ENCODE measurements around the gene GPR132.
A peak's percentile ranks its signal among the peaks of the same experiment; 100 is the strongest.

Gene GPR132

GRCh38 chr14:105051182-105052109 is 13.8 kb downstream of the GPR132 start:
- TF ChIP-seq CTCF (conservative IDR thresholded peaks at IDR 0.05; ENCODE audit: low read length), result no peak
- no peak for DNase-seq (ENCODE audit: low read depth)
- H3K4me3 ChIP-seq (ENCODE audit: low read length), result no peak overlapping the region

- no peak for TF ChIP-seq CTCF (conservative IDR thresholded peaks at IDR 0.05; ENCODE audit: low read length)
- peak; percentile 25 for DNase-seq (ENCODE audit: low read depth)
- no peak overlapping the region for H3K4me3 ChIP-seq (ENCODE audit: low read length)
Measured at GRCh38 chr14:105050551-105050897, 14.7 kb downstream of the GPR132 start.

- no peak for DNase-seq (ENCODE audit: low read depth)
- H3K4me3 ChIP-seq (ENCODE audit: low read length), result no peak overlapping the region
- TF ChIP-seq CTCF (conservative IDR thresholded peaks at IDR 0.05; ENCODE audit: low read length), result no peak
Measured at GRCh38 chr14:105049753-105050550, 15.3 kb downstream of the GPR132 start.

GRCh38 chr14:105047283-105048016 is 17.8 kb downstream of the GPR132 start:
- no peak overlapping the region for H3K4me3 ChIP-seq (ENCODE audit: low read length)
- DNase-seq (ENCODE audit: low read depth), result no peak
- no peak for TF ChIP-seq CTCF (conservative IDR thresholded peaks at IDR 0.05; ENCODE audit: low read length)

- DNase-seq (ENCODE audit: low read depth), result no peak
- H3K4me3 ChIP-seq (ENCODE audit: low read length), result no peak overlapping the region
- TF ChIP-seq CTCF (conservative IDR thresholded peaks at IDR 0.05; ENCODE audit: low read length), result no peak
Measured at GRCh38 chr14:105046891-105047282, 18.3 kb downstream of the GPR132 start.

- H3K4me3 ChIP-seq (ENCODE audit: low read length), result peak overlapping the region; percentile 34; the same call in 1 of the 2 replicates
Measured at GRCh38 chr14:105045710-105046326, 19.4 kb downstream of the GPR132 start.

More at GRCh38 chr14:105045710-105046326, 19.4 kb downstream of the GPR132 start:
- peak; percentile 67 for DNase-seq (ENCODE audit: low read depth)
- peak; percentile 86 for TF ChIP-seq CTCF (conservative IDR thresholded peaks at IDR 0.05; ENCODE audit: low read length)
